Prostate gland (tissue), 2 donors: ENCODE data around the gene MPV17L2.

ENCODE experiments used
- POLR2A ChIP-seq: fragments of 450-650 bp; IDR thresholded peaks from one replicate; pipeline ENCODE4 v1.6.1; 2016; ENCODE audit warnings: antibody characterized with exemption, mild to moderate bottlenecking
- POLR2AphosphoS5 ChIP-seq: sonication (generic); formaldehyde crosslinking; IDR thresholded peaks from one replicate; pipeline ENCODE4 v1.6.1; 2017; ENCODE audit warnings: antibody characterized with exemption
- TF ChIP-seq, protein P1 (sequence below), 4 experiments: fragments of 200-600 bp in 2 of 4; fragments of 450-650 bp in 2 of 4; sonication (generic) in 2 of 4; IDR thresholded peaks; 1 replicate in 3 of 4; 2 replicates in 1 of 4; pipeline ENCODE4 v1.5.1; 2016 to 2019; ENCODE audit warnings: antibody characterized with exemption in 4 of 4, mild to moderate bottlenecking in 2 of 4, moderate library complexity in 2 of 4

DNA sequence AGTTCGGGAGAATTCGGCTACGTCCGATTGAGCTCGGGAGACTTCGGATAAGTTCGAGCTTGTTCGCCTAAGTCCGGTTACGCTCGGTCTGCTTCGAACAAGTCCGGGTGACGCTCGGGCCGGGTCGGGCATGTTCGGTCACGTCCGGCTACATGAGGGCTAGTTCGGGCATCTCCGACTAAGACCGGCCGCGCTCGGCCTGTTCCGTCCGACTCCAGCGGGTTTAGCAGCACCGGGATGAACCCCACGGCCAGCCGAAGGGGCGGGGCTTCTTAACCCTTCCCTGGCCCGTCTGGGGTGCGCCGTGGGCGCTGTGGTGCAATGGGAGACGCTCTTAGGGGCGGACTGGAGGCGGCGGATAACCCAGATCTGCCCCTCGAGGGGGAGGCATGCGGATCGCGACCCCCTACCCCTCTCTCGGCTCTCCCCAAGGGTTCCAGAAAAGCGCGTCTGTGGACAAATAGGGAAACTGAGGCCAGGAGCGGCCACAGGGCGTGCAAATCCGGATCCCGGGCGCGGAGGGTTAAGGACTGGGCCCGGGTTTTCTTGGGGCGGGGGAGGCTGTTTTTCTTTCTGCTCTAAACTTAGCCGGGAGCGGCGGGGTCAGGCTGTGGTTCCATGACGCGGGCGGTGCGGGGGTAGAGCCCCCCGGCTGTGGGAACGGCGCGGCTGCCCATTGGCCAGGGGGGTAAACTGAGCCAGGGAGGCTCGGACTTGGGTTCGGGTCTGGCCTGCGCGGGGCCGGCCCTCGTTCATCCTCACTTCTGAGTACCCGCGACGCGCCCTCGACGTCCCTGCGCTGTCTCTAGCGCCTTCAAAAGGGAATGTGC lies 31.7 kb downstream of the MPV17L2 start:
- TF ChIP-seq, protein P1, sequence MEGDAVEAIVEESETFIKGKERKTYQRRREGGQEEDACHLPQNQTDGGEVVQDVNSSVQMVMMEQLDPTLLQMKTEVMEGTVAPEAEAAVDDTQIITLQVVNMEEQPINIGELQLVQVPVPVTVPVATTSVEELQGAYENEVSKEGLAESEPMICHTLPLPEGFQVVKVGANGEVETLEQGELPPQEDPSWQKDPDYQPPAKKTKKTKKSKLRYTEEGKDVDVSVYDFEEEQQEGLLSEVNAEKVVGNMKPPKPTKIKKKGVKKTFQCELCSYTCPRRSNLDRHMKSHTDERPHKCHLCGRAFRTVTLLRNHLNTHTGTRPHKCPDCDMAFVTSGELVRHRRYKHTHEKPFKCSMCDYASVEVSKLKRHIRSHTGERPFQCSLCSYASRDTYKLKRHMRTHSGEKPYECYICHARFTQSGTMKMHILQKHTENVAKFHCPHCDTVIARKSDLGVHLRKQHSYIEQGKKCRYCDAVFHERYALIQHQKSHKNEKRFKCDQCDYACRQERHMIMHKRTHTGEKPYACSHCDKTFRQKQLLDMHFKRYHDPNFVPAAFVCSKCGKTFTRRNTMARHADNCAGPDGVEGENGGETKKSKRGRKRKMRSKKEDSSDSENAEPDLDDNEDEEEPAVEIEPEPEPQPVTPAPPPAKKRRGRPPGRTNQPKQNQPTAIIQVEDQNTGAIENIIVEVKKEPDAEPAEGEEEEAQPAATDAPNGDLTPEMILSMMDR (IDR thresholded peaks at IDR 0.05): no peak
- TF ChIP-seq POLR2A (no peak), POLR2AphosphoS5 (peak; percentile 94)
